Trophoblast cell (in vitro differentiated cells and primary cell): ENCODE measurements around the gene UBA1.
A peak's percentile ranks its signal among the peaks of the same experiment; 100 is the strongest.

Experiments used
- DNase-seq, 2 donors: peaks; one replicate each; pipeline ENCODE4 v3.0.0-alpha.2; 2016
- H2AFZ ChIP-seq: 2 replicates; pipeline ENCODE4 v1.6.1; 2013; ENCODE audit warnings: low read length, moderate library complexity, mild to moderate bottlenecking; ENCODE audit not compliant: insufficient read depth, poor library complexity
- H2AK5ac ChIP-seq: 2 replicates; pipeline ENCODE4 v1.6.1; 2013; ENCODE audit warnings: mild to moderate bottlenecking, low read length
- H2BK120ac ChIP-seq: 2 replicates; pipeline ENCODE4 v1.6.1; 2013; ENCODE audit warnings: low read length, mild to moderate bottlenecking, moderate library complexity; ENCODE audit not compliant: insufficient read depth, poor library complexity
- H2BK12ac ChIP-seq: 2 replicates; pipeline ENCODE4 v1.6.1; 2013; ENCODE audit warnings: mild to moderate bottlenecking, low read length, moderate library complexity
- H2BK5ac ChIP-seq: 2 replicates; pipeline ENCODE4 v1.6.1; 2013; ENCODE audit warnings: low read length, low read depth, moderate library complexity, mild to moderate bottlenecking; ENCODE audit not compliant: poor library complexity
- H3K14ac ChIP-seq: 2 replicates; pipeline ENCODE4 v1.6.1; 2013; ENCODE audit warnings: mild to moderate bottlenecking, low read length
- H3K18ac ChIP-seq: 2 replicates; pipeline ENCODE4 v1.6.1; 2013; ENCODE audit warnings: mild to moderate bottlenecking, low read length
- H3K23ac ChIP-seq: 2 replicates; pipeline ENCODE4 v1.6.1; 2013; ENCODE audit warnings: low read length
- H3K27ac ChIP-seq: 2 replicates; pipeline ENCODE4 v1.5.1; 2013; ENCODE audit warnings: low read depth, mild to moderate bottlenecking, inconsistent platforms, low read length, moderate library complexity
- H3K27me3 ChIP-seq: 2 replicates; pipeline ENCODE4 v1.6.1; 2013; ENCODE audit warnings: inconsistent platforms, mild to moderate bottlenecking, low read length, moderate library complexity; ENCODE audit not compliant: insufficient read depth
- H3K36me3 ChIP-seq, 2 experiments: 1 replicate in 1 of 2; 2 replicates in 1 of 2; pipeline ENCODE4 v1.6.1; 2013; ENCODE audit warnings: low read length in 2 of 2, mild to moderate bottlenecking in 2 of 2, moderate library complexity in 1 of 2; ENCODE audit not compliant: insufficient read depth in 2 of 2, control insufficient read depth in 1 of 2
- H3K4ac ChIP-seq: 2 replicates; pipeline ENCODE4 v1.6.1; 2013; ENCODE audit warnings: low read depth, mild to moderate bottlenecking, low read length, moderate library complexity
- H3K4me1 ChIP-seq, 2 experiments: 1 replicate in 1 of 2; 2 replicates in 1 of 2; pipeline ENCODE4 v1.6.1; 2013; ENCODE audit warnings: low read length in 2 of 2, mild to moderate bottlenecking in 2 of 2, moderate library complexity in 1 of 2; ENCODE audit not compliant: insufficient read depth in 2 of 2, control insufficient read depth in 1 of 2
- H3K4me2 ChIP-seq: 2 replicates; pipeline ENCODE4 v1.6.1; 2013; ENCODE audit warnings: inconsistent platforms, mild to moderate bottlenecking, low read length, moderate library complexity
- H3K4me3 ChIP-seq: 2 replicates; pipeline ENCODE4 v1.5.1; 2013; ENCODE audit warnings: mild to moderate bottlenecking, low read depth, low read length, inconsistent platforms
- H3K79me1 ChIP-seq: one replicate; pipeline ENCODE4 v1.6.1; 2013; ENCODE audit warnings: low read length
- H3K79me2 ChIP-seq: 2 replicates; pipeline ENCODE4 v1.6.1; 2013; ENCODE audit warnings: low read length, mild to moderate bottlenecking; ENCODE audit not compliant: control insufficient read depth, insufficient read depth, poor library complexity
- H3K9ac ChIP-seq: 2 replicates; pipeline ENCODE4 v1.6.1; 2013; ENCODE audit warnings: mild to moderate bottlenecking, low read length
- H3K9me3 ChIP-seq: 2 replicates; pipeline ENCODE4 v1.6.1; 2013; ENCODE audit warnings: low read depth, mild to moderate bottlenecking, control low read depth, inconsistent platforms, low read length; ENCODE audit not compliant: insufficient read depth
- H4K12ac ChIP-seq: 2 replicates; pipeline ENCODE4 v1.6.1; 2013; ENCODE audit warnings: low read depth, mild to moderate bottlenecking, low read length, moderate library complexity
- H4K8ac ChIP-seq: 2 replicates; pipeline ENCODE4 v1.6.1; 2013; ENCODE audit warnings: low read depth, mild to moderate bottlenecking, low read length, moderate library complexity
- H4K91ac ChIP-seq: one replicate; pipeline ENCODE4 v1.6.1; 2013; ENCODE audit warnings: low read depth, mild to moderate bottlenecking, low read length, moderate library complexity
- WGBS: extraction: QIAGEN DNeasy Blood & Tissue Kit; methylation state at CpG from one replicate; pipeline ENCODE4 v1.1.7; 2013; ENCODE audit warnings: missing lambda C conversion rate; ENCODE audit not compliant: insufficient read length, insufficient coverage; ENCODE audit errors: extremely low coverage; 5-methylcytosine and 5-hydroxymethylcytosine counted together

Gene UBA1

GRCh38 chrX:47151435-47151834 is 42.2 kb upstream of the UBA1 start:
- Histone ChIP-seq H4K91ac (no peak overlapping the region), H3K14ac (no peak overlapping the region), H3K9me3 (no peaks in the 10 kb centered on the region), H3K36me3 (peaks cover 19 to 21% of the 10 kb centered on the region in 2 experiments), H3K27me3 (no peaks in the 10 kb centered on the region), H3K4me3 (no peak overlapping the region), H3K23ac (no peak overlapping the region), H2BK5ac (no peak overlapping the region), H3K9ac (no peak overlapping the region), H3K4me1 (peaks cover 3% of the 10 kb centered on the region in 2 experiments), H3K79me2 (peaks cover 11% of the 10 kb centered on the region), H4K8ac (no peak overlapping the region), H3K4ac (no peak overlapping the region), H3K18ac (no peak overlapping the region), H3K79me1 (no peaks in the 10 kb centered on the region), H3K27ac (no peak overlapping the region), H2BK120ac (no peak overlapping the region), H2AK5ac (no peak overlapping the region), H4K12ac (no peak overlapping the region), H2AFZ (no peak overlapping the region), H3K4me2 (no peak overlapping the region), H2BK12ac (no peak overlapping the region)
- DNase-seq: no peak

- no peak overlapping the region for H3K4ac ChIP-seq
- H3K36me3 ChIP-seq: peaks cover 25 to 26% of the 10 kb centered on the region in 2 experiments
- H3K18ac ChIP-seq: no peak overlapping the region
- no peak overlapping the region for H3K4me3 ChIP-seq
- no peak overlapping the region for H4K91ac ChIP-seq
- H4K12ac ChIP-seq: no peak overlapping the region
- no peak for DNase-seq
- H3K79me2 ChIP-seq: no peaks in the 10 kb centered on the region
- H3K27me3 ChIP-seq: no peaks in the 10 kb centered on the region
- no peaks in the 10 kb centered on the region for H3K4me1 ChIP-seq
- no peak overlapping the region for H3K4me2 ChIP-seq
- no peak overlapping the region for H3K27ac ChIP-seq
- no peak overlapping the region for H2BK120ac ChIP-seq
- WGBS: no CpG with 5 or more reads among the region's 26 CpGs
- no peaks in the 10 kb centered on the region for H3K9me3 ChIP-seq
- no peak overlapping the region for H3K23ac ChIP-seq
- no peak overlapping the region for H3K14ac ChIP-seq
- H3K9ac ChIP-seq: no peak overlapping the region
- H2BK5ac ChIP-seq: no peak overlapping the region
- H2AFZ ChIP-seq: no peak overlapping the region
- no peak overlapping the region for H2BK12ac ChIP-seq
- H4K8ac ChIP-seq: no peak overlapping the region
- H2AK5ac ChIP-seq: no peak overlapping the region
- no peaks in the 10 kb centered on the region for H3K79me1 ChIP-seq
Measured at GRCh38 chrX:47156611-47157520, 36.8 kb upstream of the UBA1 start.

- H3K27me3 ChIP-seq: no peaks in the 10 kb centered on the region
- WGBS: no CpG with 5 or more reads among the region's 16 CpGs
Measured at GRCh38 chrX:47158131-47158530, 35.5 kb upstream of the UBA1 start.

GRCh38 chrX:47158781-47159180 is 34.8 kb upstream of the UBA1 start:
- no peaks in the 10 kb centered on the region for H3K27me3 ChIP-seq
- H3K14ac ChIP-seq: no peak overlapping the region
- no CpG with 5 or more reads among the region's 5 CpGs for WGBS
- no peak overlapping the region for H3K4me2 ChIP-seq
- H3K79me2 ChIP-seq: no peaks in the 10 kb centered on the region
- H2BK120ac ChIP-seq: no peak overlapping the region
- no peak for DNase-seq
- no peak overlapping the region for H4K8ac ChIP-seq
- H3K9ac ChIP-seq: no peak overlapping the region
- no peaks in the 10 kb centered on the region for H3K79me1 ChIP-seq
- H4K12ac ChIP-seq: no peak overlapping the region
- H2BK5ac ChIP-seq: no peak overlapping the region
- no peaks in the 10 kb centered on the region for H3K9me3 ChIP-seq
- H2AK5ac ChIP-seq: no peak overlapping the region
- no peak overlapping the region for H4K91ac ChIP-seq
- H2AFZ ChIP-seq: no peak overlapping the region
- H3K4ac ChIP-seq: no peak overlapping the region
- no peak overlapping the region for H3K27ac ChIP-seq
- no peak overlapping the region for H3K18ac ChIP-seq
- no peak overlapping the region for H2BK12ac ChIP-seq
- no peak overlapping the region for H3K4me3 ChIP-seq
- H3K23ac ChIP-seq: no peak overlapping the region
- H3K36me3 ChIP-seq: peaks cover 21 to 22% of the 10 kb centered on the region in 2 experiments
- no peaks in the 10 kb centered on the region for H3K4me1 ChIP-seq

More at GRCh38 chrX:47158131-47158530, 35.5 kb upstream of the UBA1 start:
- Histone ChIP-seq H3K9ac (no peak overlapping the region), H2AK5ac (no peak overlapping the region), H4K91ac (no peak overlapping the region), H3K4me3 (no peak overlapping the region), H2AFZ (no peak overlapping the region), H3K36me3 (peaks cover 21 to 24% of the 10 kb centered on the region in 2 experiments), H3K27ac (no peak overlapping the region), H3K4ac (peak overlapping the region; percentile 27), H2BK120ac (no peak overlapping the region), H3K4me1 (no peaks in the 10 kb centered on the region), H3K9me3 (no peaks in the 10 kb centered on the region), H2BK5ac (no peak overlapping the region), H3K23ac (no peak overlapping the region), H4K8ac (no peak overlapping the region), H4K12ac (no peak overlapping the region), H2BK12ac (no peak overlapping the region), H3K79me2 (no peaks in the 10 kb centered on the region), H3K4me2 (no peak overlapping the region), H3K79me1 (no peaks in the 10 kb centered on the region), H3K18ac (no peak overlapping the region), H3K14ac (no peak overlapping the region)
- DNase-seq: no peak
